ENCODE data around the gene MAML3. TPM values are rescaled to one million over a fixed set of nuclear protein-coding genes. Genes with fewer than 3 reads are reported as not detected.

The MAML3 gene
- total RNA-seq, 4 donors from 2014 or later = 21.2 to 28.4 (median 22.1) TPM

DNA sequence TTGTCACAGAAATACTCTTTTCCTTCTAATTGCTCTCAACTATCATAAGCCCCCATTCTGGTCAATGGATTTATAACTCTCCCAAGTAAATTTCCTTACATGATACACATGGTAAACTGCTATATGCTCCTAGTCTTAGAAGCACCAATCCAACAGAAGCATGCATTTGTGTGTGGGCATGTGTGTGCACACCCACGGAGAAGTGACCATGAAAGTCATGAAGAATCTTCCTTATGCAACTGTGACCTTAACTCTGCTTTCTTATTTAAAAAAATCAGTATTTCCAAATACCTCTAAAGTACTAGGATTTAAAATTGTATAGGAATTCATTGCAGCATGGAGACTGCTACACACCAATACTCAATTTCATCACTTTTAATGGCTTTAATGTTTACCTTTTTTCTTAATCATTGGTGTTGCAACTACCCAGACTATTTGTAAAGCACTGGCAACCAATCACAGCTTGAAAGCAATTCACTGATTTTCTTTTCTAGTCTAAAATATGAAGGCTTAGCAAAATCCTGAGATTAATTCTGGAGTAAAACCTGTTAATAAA, 47.6 kb downstream of the MAML3 start:
- WGBS, 2 donors = 75 to 76% methylated on average over 1 of the region's 1 CpG

DNA sequence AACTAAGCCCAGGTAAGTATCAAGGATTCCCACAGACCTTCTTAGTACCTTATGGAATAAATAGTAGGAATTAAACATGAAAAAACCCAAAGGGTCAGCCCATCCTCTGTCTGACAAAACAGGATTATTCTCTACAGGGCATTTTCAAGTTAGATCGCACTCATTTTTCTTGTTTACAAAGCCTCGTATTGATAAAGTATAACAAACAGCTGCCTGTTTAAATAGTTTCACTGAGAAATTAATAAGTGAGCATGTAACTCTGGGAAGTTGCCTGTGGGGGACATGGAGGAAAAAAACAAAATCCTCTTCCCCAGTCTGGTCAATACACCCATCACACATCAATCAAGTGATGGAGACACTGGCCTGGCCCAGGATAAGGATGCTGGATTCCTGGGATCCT, 48.5 kb downstream of the MAML3 start:
- no peak for DNase-seq (ENCODE audit: low spot score in 2 of 2)
- intact Hi-C loops (cut with DNase I; ENCODE audit: low total_unique reads) = no loop called here
- no peak overlapping the region for H3K4me3 ChIP-seq (ENCODE audit: low read depth, poor library complexity, severe bottlenecking)
- WGBS, 2 donors = 92 to 96% methylated on average over 2 of the region's 2 CpGs
- TF ChIP-seq, protein P1, sequence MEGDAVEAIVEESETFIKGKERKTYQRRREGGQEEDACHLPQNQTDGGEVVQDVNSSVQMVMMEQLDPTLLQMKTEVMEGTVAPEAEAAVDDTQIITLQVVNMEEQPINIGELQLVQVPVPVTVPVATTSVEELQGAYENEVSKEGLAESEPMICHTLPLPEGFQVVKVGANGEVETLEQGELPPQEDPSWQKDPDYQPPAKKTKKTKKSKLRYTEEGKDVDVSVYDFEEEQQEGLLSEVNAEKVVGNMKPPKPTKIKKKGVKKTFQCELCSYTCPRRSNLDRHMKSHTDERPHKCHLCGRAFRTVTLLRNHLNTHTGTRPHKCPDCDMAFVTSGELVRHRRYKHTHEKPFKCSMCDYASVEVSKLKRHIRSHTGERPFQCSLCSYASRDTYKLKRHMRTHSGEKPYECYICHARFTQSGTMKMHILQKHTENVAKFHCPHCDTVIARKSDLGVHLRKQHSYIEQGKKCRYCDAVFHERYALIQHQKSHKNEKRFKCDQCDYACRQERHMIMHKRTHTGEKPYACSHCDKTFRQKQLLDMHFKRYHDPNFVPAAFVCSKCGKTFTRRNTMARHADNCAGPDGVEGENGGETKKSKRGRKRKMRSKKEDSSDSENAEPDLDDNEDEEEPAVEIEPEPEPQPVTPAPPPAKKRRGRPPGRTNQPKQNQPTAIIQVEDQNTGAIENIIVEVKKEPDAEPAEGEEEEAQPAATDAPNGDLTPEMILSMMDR (IDR thresholded peaks at IDR 0.05) = no peak
- no peak for TF ChIP-seq POLR2A (IDR thresholded peaks at IDR 0.05)

More for the DNA sequence above, 47.6 kb downstream of the MAML3 start:
- no peak overlapping the region for H3K4me3 ChIP-seq (ENCODE audit: low read depth, poor library complexity, severe bottlenecking)
- TF ChIP-seq, protein P1 (IDR thresholded peaks at IDR 0.05) = no peak
- no peak for TF ChIP-seq POLR2A (IDR thresholded peaks at IDR 0.05)
- no peak for DNase-seq (ENCODE audit: low spot score in 2 of 2)
- intact Hi-C loops (cut with DNase I; ENCODE audit: low total_unique reads) = no loop called here

DNA sequence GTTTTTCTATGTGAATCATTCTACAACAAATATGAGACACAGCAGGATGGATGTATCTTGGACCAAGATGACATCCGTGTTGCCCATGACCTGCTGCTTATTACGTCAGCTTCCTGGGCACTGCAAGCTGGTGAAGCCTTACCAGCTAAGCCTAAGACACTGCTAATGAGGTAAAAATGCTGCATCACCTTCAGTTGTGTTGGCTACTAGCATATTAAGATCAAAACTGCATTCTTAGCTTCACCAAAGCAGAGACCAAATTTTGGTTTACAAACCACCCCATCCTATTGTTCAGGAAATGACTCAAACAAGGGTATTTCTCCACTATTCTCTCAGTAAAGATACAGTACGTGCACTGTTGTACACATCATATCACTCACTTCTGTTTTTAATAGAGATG, 50.3 kb downstream of the MAML3 start:
- TF ChIP-seq, protein P1 (IDR thresholded peaks at IDR 0.05) = no peak
- TF ChIP-seq POLR2A (IDR thresholded peaks at IDR 0.05) = no peak
- intact Hi-C loops (cut with DNase I; ENCODE audit: low total_unique reads) = no loop called here
- H3K4me3 ChIP-seq (ENCODE audit: low read depth, poor library complexity, severe bottlenecking) = no peak overlapping the region
- no peak for DNase-seq (ENCODE audit: low spot score in 2 of 2)
- 62 to 63% methylated on average over 3 of the region's 3 CpGs for WGBS, 2 donors

DNA sequence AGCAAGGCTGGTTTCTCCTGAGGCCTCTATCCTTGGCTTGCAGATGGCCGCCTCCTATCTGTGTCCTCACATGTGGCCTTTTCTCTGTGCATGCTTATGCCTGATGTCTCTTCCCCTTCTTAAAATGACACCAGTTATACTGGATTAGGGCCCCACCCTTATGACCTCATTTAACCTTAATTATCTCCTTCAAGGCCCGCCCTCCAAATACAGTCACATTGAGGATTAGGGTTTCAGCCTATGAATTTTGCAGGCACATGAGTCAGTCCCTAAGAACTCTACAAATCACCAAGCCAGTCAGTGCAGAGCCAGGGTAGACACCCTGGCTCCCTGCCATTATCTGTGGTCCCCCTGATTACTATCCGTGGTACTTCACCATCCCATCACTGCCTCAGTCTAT, 51.6 kb downstream of the MAML3 start:
- intact Hi-C loops (cut with DNase I; ENCODE audit: low total_unique reads) = no loop called here
- no peak for DNase-seq (ENCODE audit: low spot score in 2 of 2)
- 61 to 79% methylated on average over 3 of the region's 3 CpGs for WGBS, 2 donors
- no peak for TF ChIP-seq POLR2A (IDR thresholded peaks at IDR 0.05)
- TF ChIP-seq, protein P1 (IDR thresholded peaks at IDR 0.05) = no peak
- no peak overlapping the region for H3K4me3 ChIP-seq (ENCODE audit: low read depth, poor library complexity, severe bottlenecking)

DNA sequence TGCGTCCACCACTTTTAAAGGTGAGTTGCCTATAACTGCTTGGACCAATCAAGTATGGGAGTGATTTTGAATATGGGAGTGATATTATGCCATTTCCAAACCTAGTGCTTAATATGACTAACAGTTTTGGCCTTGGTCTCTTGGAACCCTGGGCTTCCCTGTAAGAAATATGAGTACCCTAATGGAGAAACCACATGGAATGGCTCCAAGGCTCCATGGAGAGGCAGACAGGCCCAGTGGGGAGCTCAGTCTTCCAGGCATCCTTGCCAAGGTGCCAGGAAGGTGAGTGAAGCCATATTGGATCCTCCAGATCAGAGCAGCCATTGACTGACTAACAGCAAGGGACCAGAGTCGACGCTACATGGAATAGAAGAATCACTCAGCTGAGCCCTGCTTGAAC, 53.2 kb downstream of the MAML3 start:
- intact Hi-C loops (cut with DNase I; ENCODE audit: low total_unique reads) = no loop called here
- H3K4me3 ChIP-seq (ENCODE audit: low read depth, poor library complexity, severe bottlenecking) = no peak overlapping the region
- 95 to 98% methylated on average over 3 of the region's 3 CpGs for WGBS, 2 donors
- TF ChIP-seq POLR2A (IDR thresholded peaks at IDR 0.05) = no peak
- TF ChIP-seq, protein P1 (IDR thresholded peaks at IDR 0.05) = no peak
- no peak for DNase-seq (ENCODE audit: low spot score in 2 of 2)

DNA sequence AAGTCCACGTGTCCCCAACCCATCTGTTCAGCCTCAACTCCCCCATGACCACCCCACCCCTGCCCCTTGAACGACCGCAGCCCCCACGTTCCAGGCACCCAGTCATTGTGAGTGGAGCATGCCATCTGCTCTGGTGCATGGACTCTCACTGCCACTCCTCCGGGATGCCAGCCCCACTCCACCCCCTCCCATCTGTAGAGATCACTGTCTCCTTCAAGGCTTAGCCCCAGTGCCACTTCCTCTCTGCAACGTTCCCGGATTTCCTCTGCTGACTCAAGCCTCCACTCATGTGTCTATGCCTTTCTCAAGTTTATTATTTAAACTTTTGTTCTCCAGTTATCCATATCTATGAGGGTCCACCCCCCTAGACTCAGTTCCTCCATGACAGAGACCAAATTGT, 54.0 kb downstream of the MAML3 start:
- peak; percentile 62 to 85 for DNase-seq (ENCODE audit: low spot score in 2 of 2)
- H3K4me3 ChIP-seq (ENCODE audit: low read depth, poor library complexity, severe bottlenecking) = no peak overlapping the region
- intact Hi-C loops (cut with DNase I; ENCODE audit: low total_unique reads) = no loop called here
- WGBS, 2 donors = 56 to 57% methylated on average over 7 of the region's 7 CpGs
- TF ChIP-seq, protein P1 (IDR thresholded peaks at IDR 0.05) = no peak
- no peak for TF ChIP-seq POLR2A (IDR thresholded peaks at IDR 0.05)

All from lower leg skin (tissue), 4 donors.